Activated T-cell treated with anti-CD3 and anti-CD28 coated beads, Interleukin-2, amount 50 U/mL, for 48 hours (primary cell): Measurements from ENCODE around the gene LSM12.

Experiments used
- DNase-seq, 2 experiments: peaks; one replicate each; pipeline ENCODE4 v3.0.0-alpha.2; 2020

The LSM12 gene

DNA sequence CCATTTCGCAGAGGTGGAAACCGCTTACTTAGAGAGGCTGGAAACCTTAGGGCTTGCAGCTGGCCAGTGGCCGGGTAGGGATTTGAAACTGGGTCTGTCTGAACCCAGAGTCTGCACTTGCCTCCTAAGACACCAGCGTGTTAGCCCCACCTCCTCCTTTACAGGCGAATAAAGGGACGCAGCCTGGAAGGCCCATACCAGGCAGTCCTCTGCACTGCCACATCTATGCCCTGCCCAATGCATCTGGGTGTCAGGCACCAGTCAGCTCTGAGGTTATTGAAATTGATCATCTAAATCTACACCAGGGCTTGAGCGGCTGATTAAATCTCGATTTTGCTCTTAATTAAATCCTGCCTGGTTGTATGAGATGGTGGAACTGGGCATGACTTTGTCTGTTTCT is 82.0 kb downstream of the LSM12 start:
- DNase-seq: no peak
